Kidney epithelial cell (primary cell): Measurements from ENCODE around the gene SCUBE1. TPM values are rescaled to one million over a fixed set of nuclear protein-coding genes. Genes with fewer than 3 reads are reported as not detected.

Source experiments
- DNase-seq: peaks from one replicate; pipeline ENCODE4 v3.0.0-alpha.2; 2010; ENCODE audit warnings: low read depth
- H3K27me3 ChIP-seq: 2 replicates; pipeline ENCODE4 v1.6.0; 2011; ENCODE audit warnings: low read length; ENCODE audit not compliant: control insufficient read depth, insufficient read depth
- H3K36me3 ChIP-seq: 2 replicates; pipeline ENCODE4 v1.5.1; 2011; ENCODE audit warnings: low read length; ENCODE audit not compliant: control insufficient read depth, insufficient read depth
- H3K4me3 ChIP-seq: 2 replicates; pipeline ENCODE4 v1.5.1; 2011; ENCODE audit warnings: low read depth, mild to moderate bottlenecking, control low read depth, low read length
- CTCF ChIP-seq: IDR thresholded peaks from 2 replicates; pipeline ENCODE4 v1.5.1; 2011; ENCODE audit warnings: mild to moderate bottlenecking, moderate library complexity, low read length, control low read depth, inconsistent platforms; ENCODE audit not compliant: insufficient read depth, poor library complexity, severe bottlenecking
- total RNA-seq: library from RNA; depleted of rRNA; stranded (reverse); fragments of >200 nt; gene quantifications from 2 replicates; pipeline ENCODE4 v1.2.3, GENCODE V29; 2015

SCUBE1 gene
- total RNA-seq, 1 donor from 2014 or later: 0.04 TPM

- H3K27me3 ChIP-seq: peaks cover 9% of the 10 kb centered on the region
- DNase-seq: no peak
- no peak for TF ChIP-seq CTCF
- H3K36me3 ChIP-seq: no peaks in the 10 kb centered on the region
- H3K4me3 ChIP-seq: no peak overlapping the region
These were observed 86.6 kb downstream of the SCUBE1 start for GRCh38 chr22:43256569-43256968.

GRCh38 chr22:43255299-43255698 is 87.9 kb downstream of the SCUBE1 start:
- TF ChIP-seq CTCF: no peak
- H3K36me3 ChIP-seq: no peaks in the 10 kb centered on the region
- peaks cover 10% of the 10 kb centered on the region for H3K27me3 ChIP-seq
- H3K4me3 ChIP-seq: no peak overlapping the region
- no peak for DNase-seq

GRCh38 chr22:43253839-43254238 is 89.3 kb downstream of the SCUBE1 start:
- no peak for TF ChIP-seq CTCF
- H3K4me3 ChIP-seq: no peak overlapping the region
- DNase-seq: no peak
- no peaks in the 10 kb centered on the region for H3K36me3 ChIP-seq
- peaks cover 10% of the 10 kb centered on the region for H3K27me3 ChIP-seq

- DNase-seq: no peak
- Histone ChIP-seq H3K4me3 (no peak overlapping the region), H3K27me3 (peaks cover 11% of the 10 kb centered on the region), H3K36me3 (no peaks in the 10 kb centered on the region)
- no peak for TF ChIP-seq CTCF
These were observed 90.9 kb downstream of the SCUBE1 start for GRCh38 chr22:43252319-43252718.

- no peak for DNase-seq
- no peak overlapping the region for H3K4me3 ChIP-seq
- H3K36me3 ChIP-seq: no peaks in the 10 kb centered on the region
- H3K27me3 ChIP-seq: peaks cover 13% of the 10 kb centered on the region
- TF ChIP-seq CTCF: no peak
These were observed 93.2 kb downstream of the SCUBE1 start for GRCh38 chr22:43249789-43250471.
